Stimulated activated CD8-positive, alpha-beta memory T cell treated with anti-CD3 and anti-CD28 coated beads, Interleukin-7, amount 100 ng/mL, for 48 hours (primary cell): ENCODE measurements around the gene IL16.
"Not testable (repeated sequence)": the region's sequence is repeated elsewhere in the genome, so short reads cannot be mapped to it uniquely, and the experiment has no call there.

Experiments
- DNase-seq, 2 donors: peaks; one replicate each; pipeline ENCODE4 v3.0.0-alpha.2; 2020; ENCODE audit warnings: low read depth in 1 of 2; ENCODE audit errors: extremely low read depth in 1 of 2

The IL16 gene

GRCh38 chr15:81199031-81199779 lies 2.5 kb downstream of the IL16 start:
- no peak for DNase-seq

DNA sequence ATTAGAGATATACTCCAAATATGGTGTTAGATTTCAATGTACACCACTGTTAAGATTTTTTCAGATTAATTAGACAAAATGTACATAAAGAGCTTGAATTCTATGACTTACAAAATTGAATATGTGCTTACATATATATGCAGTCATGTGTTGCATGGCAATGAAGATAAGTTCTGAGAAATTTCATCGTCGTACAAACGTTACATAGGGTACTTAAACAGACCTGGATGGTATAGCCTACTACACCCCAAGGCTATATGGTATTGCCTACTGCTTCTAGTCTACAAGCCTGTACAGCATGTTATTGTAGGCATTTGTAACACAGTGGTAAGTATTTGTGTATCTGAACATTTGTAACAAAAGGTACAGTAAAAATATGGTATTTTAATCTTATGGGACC lies 9.3 kb downstream of the IL16 start:
- DNase-seq, result no peak

DNA sequence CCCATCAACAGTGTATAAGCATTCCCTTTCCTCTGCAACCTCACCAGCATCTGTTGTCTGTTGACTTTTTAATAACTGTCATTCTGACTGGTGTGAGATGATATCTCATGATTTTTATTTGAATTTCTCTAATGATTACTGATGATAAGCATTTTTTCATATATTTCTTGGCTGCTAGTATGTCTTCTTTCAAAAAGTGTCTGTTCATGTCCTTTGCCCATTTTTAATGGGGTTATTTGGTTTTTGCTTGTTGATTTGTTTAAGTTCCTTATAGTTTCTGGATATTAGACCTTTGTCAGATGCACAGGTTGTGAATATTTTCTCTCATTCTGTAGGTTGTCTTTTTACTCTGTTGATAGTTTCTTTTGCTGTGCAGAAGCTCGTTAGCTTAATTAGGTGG lies 11.3 kb downstream of the IL16 start:
- DNase-seq, result not testable (repeated sequence)

- no peak for DNase-seq
Observed at GRCh38 chr15:81209635-81210034, 13.0 kb downstream of the IL16 start.

DNA sequence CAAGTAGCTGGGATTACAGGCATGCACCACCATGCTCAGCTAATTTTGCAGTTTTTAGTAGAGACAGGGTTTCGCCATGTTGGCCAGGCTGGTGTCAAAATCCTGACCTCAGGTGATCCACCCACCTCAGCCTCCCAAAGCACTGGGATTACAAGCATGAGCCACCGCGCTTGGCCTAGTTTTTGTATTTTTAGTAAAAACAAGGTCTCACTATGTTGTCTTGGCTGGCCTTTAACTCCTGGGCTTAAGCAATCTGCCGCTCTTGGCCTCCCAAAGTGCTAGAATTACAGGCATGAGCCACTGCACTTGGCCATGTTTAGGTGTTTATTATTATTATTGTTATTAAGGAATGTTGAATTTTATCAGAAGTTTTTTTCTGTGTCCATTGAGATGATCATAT lies 14.7 kb downstream of the IL16 start:
- no peak for DNase-seq

GRCh38 chr15:81213982-81214381 lies 17.3 kb downstream of the IL16 start:
- no peak for DNase-seq

- DNase-seq, result no peak
Observed at GRCh38 chr15:81215531-81215930, 18.9 kb downstream of the IL16 start.

DNA sequence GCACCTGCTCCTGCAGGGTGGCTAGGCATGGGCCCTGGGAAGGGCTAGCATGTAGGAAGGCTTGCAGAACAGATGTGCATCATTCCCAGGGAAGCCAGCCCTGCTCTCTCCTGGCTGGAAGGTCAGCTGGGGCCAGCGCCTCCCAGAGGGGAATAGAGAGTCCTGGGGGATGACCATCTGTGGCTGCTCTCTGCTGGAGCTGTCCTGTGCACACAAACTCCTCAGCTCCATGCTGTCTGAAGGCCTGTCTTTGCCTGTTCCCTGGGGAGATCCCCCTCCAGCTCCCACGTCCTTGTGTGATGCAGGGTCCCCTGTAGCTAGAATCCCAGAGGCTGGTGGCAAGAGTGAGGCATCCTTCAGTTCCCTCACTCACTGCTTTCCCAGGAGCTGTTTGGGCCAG lies 19.3 kb downstream of the IL16 start:
- no peak for DNase-seq

GRCh38 chr15:81216422-81216821 lies 19.7 kb downstream of the IL16 start:
- DNase-seq, result no peak

DNA sequence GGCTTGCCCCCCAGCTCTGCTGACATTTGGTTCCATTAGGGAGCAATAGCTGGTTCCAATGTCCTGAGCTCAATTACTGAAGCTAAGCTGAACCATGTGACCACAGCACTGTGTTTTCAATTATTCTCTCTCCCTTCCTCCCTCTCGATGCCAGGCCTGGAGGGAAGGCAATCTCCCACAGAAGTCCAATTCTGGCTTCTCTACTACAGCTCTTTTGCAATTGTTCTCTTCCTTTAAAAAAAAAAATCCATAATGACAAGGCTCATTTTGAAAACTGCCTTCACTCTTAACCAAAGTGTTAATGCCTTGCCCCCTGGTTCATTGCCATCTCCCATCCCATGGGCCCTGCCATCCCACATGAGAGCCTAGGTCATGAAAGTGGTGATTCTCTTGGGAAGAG lies 24.8 kb downstream of the IL16 start:
- DNase-seq, result no peak

DNA sequence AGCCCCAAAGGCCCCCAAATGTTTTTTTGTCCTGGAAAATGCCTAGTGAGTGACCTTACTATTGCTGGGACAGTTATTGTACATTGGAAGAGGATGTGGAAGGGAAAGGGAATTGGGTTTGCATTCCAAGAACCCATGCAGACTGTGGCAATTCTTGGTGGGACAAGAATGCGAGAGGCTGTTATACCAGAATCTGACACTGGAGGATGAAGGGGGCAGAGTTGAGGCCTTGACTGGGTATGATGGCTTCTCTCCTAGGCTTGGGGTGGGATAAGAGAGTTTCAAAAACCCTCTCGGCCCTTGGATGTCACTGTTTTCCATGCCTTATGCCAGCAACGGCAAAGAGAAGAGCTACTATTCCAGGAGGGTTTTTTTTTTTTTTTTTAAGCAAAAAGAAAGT lies 25.3 kb downstream of the IL16 start:
- DNase-seq, result no peak

DNA sequence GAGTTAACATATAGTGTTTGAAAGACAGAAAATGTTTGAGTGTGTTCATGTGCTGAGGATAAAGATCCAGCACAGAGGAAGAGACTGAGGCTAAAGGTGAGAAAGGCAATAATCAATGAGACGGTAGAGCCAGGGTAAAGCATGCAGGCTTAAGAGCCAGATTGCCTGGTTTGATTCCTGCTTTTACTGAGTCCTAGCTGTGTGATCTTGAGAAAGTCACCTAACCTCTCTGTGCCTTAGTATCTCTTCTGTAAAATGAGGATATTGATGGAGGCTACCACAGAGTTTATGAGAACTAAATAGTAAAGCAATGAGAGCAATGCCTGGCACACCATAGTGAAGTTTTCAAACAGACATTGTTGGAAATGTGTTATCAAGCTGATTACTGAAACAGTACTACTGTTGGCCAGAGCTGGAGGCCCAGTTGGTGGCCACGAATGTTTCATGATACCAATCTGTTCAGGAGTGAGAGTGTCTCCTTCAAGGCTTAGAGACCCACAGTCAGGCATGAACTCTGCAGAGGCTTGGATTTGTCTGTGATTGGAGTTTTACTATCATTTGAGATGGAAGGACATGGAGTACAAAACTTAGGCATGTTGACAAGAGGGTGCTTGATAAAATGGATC lies 26.8 kb downstream of the IL16 start:
- DNase-seq, result no peak

- DNase-seq, result no peak
Observed at GRCh38 chr15:81224232-81224631, 27.6 kb downstream of the IL16 start.

DNA sequence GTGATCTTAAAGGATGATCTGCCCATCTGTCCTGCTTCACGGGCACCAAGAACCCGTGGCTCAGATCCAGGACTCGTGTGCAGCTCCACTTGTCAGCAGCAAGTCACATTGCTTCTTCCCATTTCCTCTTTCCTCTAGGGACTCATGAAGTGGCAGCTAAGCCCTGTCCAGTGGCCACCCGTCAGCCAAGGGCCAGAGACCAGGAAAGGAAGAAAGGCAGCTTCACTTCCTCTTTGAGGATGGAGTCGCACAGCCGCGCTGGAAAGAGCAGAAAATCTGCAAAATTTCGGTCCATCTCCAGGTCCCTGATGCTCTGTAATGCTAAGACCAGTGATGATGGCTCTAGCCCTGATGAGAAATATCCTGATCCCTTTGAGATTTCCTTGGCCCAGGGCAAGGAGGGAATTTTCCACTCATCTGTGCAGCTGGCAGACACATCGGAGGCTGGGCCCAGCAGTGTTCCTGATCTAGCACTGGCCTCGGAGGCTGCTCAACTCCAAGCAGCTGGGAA lies 28.5 kb downstream of the IL16 start:
- no peak for DNase-seq

- no peak for DNase-seq
Observed at GRCh38 chr15:81227716-81228115, 31.0 kb downstream of the IL16 start.

DNA sequence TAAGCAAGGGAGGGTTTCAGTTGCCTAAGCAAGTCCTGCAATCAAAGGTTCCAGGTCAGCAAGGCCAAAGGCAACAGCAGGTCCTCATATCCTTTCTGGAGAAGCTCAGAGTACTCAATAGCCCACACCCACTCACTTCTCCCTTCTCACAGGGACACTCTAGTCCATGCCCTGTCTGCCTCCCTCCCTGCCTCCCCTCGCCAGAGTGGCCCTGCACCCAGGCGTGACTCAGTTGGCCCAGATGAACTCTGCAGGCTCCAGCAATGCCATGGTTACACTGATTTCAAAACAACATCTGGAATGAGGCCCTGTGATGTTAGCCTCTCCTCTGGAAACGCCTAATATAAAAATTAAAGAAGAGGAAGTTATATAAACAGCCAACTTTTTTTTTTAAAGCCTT lies 32.9 kb downstream of the IL16 start:
- DNase-seq, result no peak

GRCh38 chr15:81235276-81236123 lies 38.8 kb downstream of the IL16 start:
- no peak for DNase-seq

DNA sequence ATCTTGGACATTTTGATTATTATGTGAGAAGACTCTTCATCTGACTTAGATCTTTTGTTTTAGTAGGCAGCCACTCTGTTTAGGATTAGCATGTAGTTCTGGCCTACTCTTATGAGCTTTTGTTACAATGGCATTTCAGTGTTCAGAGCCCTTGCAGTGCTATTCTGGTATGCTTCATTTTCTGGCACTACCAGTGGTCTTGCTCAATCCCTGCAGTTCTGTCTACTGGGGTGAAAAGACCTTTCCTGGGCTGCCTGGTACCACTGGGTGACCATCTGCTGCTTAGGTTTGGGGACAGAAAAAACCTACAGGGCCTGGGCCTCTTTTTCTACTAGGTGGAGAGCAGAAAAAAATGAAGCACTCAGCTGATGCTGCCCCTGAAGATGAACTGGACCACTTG lies 42.5 kb downstream of the IL16 start:
- no peak for DNase-seq

GRCh38 chr15:81242778-81243177 lies 46.1 kb downstream of the IL16 start:
- no peak for DNase-seq

DNA sequence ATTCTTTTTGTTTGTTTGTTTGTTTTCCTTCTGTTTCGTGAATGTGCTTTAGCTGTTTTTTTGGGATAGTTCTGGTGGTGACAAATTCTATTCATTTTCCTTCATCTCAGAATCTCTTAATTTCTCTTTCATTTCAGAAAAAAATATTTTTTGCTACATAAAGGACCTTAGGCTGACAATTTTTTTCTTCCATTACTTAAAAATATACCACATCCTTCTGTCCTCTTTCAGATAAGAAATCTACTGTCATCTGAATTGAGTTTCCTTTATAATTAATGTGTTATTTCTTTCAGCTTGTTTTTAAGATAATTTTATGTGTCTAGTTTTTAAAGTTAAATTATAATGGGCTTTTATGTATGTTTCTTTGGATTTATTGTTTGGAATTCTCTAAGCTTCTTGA lies 47.6 kb downstream of the IL16 start:
- no peak for DNase-seq

DNA sequence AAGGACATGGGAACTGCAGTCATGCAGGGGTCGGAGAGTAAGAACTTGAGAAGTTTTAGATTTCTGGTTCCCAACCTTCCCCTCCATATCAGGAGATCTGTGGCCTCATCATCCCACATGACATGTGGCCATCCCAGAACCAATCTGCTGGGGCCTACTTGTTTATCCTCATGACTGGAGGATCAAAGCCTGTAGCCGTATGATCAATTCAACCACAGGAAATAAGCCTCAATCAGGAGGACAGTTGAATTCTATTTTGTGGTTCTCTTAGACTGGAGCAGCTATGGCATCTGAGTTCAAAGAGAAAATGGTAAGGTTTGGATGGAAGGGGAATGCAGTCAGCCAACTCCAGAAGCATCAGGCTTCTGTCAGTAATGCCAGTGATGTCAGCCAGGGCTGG lies 57.2 kb downstream of the IL16 start:
- DNase-seq, result no peak
